Esophagus mucosa (tissue), 1 donor: ENCODE results near the gene KRT86. TPM values are rescaled to one million over a fixed set of nuclear protein-coding genes. Genes with fewer than 3 reads are reported as not detected.
"Not testable (repeated sequence)": the region's sequence is repeated elsewhere in the genome, so short reads cannot be mapped to it uniquely, and the experiment has no call there.

Experiments used
- ATAC-seq: fragments of 200-7000 bp; cut with Tn5 transposase; one replicate; pipeline ENCODE4 v1.9.1; 2020
- total RNA-seq: library from RNA; stranded (reverse); gene quantifications from one replicate; pipeline ENCODE4 v1.2.4, GENCODE V29; 2023
- donor health status: DM: yes; HTN: yes; CAD: no.

The KRT86 gene
- total RNA-seq, 1 donor from 2014 or later: not detected

DNA sequence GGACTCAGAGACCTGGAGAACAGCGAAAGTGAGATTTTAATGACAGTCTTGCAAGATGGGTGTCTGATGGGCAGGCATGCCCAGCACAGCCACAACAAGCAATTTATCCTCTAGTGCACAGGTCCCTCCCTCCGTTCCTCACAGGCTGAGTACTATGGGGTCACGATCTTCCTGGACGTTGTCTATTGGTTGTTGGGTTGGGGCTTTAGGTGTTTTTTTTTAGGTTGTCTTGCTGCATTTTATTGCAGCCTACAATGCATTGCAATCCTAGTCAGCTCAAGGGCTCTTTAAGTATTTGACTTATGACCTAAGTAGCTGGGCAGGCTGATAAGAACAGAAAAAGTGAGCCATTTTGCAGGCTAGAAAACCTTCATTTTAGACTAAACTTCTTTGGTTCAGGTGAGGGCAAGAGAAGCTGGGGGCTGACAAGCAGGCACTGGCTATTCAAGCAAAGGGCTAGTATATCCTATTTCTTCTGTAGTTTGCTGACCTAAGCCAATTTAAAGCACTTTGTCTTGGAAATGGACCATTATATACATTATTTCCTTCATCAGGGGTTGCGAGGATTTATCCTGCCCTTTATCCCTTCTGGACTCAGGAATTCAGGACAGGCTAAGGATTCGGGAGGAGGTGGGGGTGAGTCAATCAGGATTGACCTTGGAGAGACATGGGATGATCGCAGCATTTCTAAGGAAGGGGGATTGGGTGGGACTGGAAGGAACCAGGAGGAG, 35.4 kb upstream of the KRT86 start:
- no peak for ATAC-seq

DNA sequence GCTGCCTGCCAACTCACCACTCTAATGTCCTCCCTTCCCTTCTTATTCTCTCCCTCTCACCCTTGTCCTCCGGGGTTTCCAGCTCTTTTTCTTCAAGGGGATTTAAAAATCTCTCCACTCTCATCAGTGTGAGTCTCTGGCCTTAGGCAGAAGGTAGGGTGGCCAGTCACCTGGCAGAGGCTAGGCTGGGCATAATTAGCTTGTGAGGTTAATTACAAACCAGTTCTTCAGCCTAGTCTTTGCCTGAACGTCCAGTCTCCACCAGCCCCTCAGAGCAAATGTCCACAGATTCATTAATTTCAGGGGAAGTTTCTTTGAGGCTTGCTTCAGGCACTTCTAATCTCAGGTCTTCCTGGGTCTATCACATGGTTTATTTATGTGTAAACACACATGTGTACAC, 34.7 kb upstream of the KRT86 start:
- no peak for ATAC-seq

DNA sequence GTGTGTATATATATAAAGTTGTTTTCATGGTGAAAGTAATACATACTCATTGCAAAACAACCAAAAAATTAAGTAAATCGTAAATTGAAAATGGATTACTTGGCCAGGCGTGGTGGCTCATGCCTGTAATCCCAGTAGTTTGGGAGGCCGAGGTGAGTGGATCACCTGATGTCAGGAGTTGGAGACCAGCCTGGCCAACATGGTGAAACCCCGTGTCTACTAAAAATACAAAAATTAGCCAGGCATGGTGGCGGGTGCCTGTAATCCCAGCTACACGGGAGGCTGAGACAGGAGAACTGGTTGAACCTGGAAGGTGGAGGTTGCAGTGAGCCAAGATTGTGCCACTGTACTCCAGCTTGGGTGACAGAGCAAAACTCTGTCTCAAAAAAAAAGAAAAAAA, 34.2 kb upstream of the KRT86 start:
- not testable (repeated sequence) for ATAC-seq

DNA sequence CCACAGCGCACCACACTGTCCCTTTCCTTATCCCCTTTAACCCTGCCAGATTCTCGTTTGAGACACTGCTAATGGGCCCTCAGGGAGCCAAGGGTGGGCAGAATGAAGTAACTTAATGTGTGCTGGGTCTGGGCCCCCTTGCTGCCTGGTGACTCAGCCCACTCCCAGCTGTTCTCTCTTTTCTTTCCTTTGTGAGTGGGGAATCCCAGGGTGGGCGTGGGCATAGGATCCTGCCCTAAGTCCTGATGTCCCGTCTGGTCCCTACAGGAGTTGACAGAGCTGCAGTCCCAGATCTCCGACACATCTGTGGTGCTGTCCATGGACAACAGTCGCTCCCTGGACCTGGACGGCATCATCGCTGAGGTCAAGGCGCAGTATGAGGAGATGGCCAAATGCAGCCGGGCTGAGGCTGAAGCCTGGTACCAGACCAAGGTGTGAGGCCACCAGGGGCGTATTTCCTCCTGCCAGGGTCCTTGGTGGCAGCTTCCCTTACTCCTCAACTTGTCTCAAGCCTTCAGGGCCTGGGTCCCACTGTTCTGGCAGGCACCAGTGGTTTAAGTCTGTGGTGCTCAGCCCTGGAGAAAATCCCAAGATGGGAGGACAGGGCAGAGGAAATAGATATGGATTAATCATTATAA, 33.1 kb upstream of the KRT86 start:
- no peak for ATAC-seq

DNA sequence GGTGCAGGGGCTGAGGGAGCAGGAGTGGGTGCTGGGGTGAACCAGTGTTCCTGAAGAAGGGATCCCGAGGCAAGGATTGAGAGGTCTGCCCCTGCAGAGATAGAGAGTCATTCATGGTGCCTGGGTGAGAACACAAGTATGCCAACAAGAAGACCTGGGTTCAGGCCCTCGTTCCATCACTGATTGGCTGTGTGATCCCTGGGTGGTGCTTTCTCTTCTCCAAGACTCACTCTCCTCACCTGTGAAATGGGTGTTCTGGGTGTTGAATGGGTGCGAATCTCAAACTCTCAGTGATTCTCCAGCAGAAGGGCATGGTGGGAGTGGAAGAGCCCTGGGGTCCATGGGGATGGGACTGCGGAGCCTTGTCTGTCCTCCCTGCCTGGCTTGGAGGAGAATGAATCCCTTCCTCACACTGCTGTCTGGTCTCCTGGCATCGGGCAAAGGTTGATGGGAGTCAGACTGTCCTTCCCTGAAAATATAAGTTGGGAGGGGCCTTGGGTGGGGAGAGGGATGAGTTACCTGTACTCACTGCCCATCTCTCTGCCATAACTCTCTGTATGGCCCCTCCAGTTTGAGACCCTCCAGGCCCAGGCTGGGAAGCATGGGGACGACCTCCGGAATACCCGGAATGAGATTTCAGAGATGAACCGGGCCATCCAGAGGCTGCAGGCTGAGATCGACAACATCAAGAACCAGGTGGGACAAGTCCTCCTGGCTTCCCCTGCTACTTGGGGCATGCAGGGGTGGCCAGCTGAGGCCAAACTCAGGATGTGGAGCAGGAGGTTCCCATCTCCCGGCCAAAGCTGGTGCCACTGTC, 31.8 kb upstream of the KRT86 start:
- no peak for ATAC-seq

DNA sequence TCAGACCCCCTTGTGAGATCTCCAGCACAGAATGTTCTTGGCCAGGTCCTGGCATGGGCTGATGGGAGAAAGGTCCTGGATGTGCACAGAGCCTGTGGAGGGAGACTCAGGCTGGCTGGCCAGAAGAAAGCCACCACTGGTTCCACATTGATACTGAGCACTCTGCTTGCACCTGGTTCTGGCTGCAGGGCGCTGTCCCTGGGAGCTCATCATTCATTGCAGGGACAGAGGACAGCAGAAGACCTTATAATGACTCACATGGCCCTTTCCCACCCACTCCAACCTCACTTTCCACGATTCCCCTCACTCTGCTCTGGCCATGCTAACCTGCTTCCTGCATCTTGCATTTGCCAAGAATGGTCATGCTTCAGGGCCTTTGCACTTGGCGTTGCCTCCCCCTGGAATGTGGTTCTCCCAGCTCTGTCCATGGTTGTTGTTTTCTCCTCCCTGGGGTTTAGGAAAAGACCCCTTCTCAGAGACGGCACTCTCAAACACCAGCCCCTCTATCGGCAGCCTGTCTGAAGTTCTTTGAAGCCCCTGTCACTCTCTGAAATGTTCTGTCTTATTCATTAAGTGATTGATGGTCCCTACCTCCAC, 31.1 kb upstream of the KRT86 start:
- ATAC-seq: peak; percentile 70

DNA sequence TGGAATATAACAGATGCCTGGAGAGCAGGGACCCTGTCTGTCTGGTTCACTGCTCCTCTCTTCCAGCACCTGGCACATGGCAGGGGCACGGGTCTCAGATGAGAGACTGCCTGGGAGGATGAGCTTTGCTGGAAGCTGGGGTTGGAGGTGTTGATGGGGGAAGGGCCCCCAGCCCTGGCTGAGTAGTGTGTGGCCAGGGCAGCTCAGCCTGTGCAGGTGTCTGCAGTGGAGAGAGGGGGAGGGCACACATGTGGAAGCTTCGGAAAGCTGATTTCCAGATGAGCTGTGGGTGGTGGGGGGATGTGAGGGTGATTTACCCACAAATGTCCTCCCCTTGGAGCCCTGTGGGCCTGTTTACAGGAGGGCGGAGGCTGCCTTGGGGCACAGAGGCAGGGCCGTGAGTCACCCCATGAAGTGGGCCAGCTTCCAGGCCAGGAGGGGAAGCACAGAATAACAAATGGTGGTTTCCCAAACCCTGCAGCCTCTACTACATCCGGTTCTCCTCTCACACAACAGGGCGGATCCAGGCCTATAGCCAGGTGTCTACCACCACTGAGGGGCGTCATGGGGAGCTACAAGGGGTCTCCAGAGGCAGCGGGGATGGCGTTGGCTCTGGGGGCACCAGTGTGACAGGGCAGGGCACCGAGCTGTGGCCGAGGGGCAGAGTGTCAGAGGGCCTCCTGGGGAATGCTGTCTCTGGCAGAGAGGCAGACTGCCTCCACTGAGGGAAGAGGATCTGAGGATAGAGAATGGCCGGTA, 30.4 kb upstream of the KRT86 start:
- ATAC-seq: peak; percentile 89

DNA sequence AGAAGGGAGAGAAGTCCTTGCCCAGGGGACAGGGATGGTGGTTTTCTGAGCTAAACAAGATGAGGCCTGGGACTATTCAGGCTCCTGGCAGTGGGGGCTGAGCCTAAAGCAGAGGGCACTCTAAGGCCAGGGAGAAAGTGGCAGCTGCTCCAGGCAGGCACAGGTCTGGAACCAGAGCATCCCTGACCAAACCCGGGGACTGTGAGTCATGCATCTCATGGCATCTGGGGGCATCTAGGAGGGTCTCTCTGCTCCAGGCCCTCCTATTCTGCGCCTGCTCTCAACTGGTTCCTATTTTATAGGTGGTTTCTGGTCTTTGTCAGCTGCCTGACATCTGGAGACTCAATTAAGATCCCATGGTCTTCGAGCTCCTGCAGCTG, 29.8 kb upstream of the KRT86 start:
- peak; percentile 2 for ATAC-seq

DNA sequence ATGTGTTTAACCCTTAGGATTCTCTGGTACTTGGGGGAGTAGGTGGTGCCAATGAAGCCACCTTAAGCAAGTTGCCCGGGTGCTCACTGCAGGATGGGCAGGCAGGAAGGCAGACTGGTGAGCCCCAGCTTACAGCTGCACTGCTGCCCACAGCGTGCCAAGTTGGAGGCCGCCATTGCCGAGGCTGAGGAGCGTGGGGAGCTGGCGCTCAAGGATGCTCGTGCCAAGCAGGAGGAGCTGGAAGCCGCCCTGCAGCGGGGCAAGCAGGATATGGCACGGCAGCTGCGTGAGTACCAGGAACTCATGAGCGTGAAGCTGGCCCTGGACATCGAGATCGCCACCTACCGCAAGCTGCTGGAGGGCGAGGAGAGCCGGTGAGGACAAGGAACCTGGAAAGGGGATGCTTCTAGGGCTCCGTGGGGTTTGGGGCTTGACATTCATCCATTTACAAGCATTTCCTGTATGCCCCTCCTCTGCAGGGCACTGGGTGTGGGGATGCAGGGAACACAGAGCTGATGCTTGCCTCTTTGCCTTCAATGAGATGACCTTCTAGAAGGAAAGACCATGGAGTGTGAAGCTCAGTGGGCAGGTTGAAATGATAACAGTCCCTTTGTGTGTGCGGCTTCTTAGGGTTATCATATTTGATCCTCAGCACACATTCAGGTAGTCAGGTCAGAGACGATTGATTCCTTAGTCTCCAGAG, 29.0 kb upstream of the KRT86 start:
- ATAC-seq: no peak

DNA sequence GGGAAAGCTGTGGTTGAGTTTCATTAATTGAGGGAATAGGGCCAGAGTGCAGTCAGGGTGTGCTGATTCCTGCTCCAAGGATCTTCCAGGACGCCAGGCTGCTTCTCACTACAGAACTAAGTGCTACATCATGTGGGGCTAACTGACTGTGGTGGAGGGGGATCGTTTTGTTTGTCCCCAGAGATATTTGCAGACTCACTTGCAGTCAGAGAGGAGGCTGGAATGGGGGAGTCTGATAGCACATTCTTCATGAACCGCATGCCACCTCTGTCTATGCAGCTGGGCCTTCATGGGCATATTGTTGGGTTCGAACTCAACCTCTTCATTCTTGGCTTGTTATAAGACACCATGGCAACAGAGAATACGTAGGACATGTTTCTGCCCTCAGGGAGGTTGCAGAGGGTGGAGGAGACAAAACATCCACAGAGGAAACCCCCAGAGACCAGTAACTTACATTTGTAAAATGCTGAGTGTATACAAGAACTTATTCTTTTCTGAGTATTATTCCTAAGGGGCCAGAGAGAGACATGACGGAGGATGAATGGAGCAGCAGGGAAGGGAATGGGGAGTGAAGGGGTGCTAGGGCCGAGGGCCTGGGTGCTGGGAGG, 28.4 kb upstream of the KRT86 start:
- ATAC-seq: no peak

DNA sequence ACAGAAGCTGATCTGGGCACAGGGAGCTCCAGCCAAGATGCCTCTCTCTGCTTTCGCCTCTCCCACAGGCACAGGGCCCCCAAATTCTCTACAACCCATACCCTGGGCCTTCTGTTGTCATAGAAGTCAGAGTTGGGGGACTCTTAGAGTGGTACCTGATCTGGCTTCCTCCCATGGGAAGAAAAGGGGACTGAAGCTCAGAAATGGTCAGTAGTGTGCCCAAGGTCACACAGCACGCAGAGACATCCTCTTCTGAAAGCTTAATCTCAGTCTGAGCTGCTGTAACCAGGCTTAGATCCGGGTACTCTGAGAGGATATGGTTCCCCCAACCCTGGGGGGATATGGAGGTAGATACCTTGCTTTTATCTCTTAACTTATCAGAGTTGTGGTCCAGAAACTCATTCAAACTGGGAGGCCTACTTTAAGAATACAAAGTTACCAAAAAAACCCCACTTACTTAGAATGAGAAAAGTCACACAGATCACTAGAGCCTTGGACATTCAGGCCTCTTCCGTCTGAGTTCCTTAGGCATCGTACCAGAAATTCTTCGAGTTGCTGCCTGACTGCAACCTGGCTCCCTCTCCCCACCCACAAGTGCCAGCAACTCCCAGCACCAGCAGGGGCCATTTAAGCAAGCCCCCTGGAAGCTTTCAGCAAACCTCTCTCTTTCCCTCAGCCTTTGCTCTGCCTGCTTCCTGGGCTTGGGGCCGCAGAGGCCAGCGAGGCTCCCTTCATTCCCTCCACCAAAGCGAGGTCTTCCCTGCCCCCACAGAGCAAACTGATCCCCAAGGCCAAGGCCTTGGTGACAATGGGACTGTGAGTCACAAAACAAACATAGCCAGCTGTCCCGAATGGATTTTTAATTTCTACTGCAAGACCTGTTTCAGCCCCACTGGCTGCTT, 27.5 kb upstream of the KRT86 start:
- no peak for ATAC-seq

DNA sequence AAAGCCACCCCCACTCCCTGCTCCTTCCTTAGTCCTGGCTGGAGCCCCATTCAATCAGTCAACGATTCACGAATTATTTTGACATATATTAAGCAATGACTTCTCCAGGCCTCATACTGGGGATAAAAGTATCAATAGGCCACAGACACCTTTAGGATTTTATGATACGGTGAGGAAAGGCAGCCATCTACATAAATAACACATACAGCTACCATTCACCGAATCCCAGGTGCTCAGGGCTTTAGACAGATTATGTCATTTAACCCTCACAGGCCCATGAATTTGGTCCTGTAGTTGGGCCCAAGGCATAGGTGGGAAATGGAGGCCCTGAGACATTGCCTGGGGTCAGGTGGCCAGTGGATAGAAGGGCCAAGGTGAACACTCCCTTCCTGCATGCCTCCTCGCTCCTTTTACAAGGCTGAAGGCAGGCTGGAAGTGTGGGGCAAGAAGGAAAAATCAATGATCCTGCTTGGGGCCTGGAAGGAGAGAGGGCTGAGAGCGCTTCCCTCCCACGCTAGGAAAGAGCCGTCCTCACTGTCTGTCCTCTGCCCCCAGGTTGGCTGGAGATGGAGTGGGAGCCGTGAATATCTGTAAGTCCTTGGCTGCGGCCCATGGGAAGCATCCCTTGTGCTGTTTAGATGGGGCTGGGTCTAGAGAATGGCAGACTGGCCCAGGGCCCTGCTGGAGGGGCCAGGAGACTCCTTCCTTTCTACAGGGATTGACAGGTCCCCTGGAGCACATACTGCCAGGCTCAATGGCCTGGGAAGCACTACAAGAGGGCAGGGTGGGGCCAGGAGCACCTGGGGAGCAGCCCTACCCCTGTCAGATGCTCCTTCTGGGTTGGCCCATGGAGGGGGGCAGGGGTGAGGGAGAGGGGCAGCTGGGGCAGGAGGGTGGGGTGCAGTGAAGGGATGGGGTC, 26.6 kb upstream of the KRT86 start:
- ATAC-seq: no peak

DNA sequence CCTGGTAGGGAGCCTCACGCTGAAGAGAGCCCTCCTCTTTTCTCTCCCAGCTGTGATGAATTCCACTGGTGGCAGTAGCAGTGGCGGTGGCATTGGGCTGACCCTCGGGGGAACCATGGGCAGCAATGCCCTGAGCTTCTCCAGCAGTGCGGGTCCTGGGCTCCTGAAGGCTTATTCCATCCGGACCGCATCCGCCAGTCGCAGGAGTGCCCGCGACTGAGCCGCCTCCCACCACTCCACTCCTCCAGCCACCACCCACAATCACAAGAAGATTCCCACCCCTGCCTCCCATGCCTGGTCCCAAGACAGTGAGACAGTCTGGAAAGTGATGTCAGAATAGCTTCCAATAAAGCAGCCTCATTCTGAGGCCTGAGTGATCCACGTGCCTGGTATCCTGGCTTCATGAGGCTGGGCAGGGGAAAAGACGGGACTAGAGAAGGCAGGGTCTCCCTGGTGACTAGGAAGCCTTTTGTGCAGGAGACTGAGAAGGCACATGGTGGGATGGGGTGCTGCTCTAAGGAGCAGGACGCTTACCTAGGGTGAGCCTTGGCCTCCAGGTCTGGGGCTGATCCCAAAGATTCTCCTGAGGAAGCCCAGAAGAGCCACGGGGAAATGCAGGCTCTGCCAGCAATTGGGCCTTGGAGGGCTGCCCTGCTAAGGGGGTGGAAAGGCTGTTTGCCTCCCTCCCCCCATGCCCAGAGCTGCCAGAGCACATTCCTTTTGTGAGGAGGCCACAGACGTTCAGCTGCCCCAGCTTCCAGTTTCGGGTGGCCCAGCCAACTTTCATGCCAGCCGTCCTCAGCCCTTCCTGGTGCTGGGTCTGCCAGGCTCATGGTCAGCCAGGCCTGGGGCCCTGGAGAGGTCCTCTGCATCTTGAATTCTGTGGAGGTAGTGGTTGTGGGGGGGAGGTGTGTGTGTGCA, 25.6 kb upstream of the KRT86 start:
- no peak for ATAC-seq

DNA sequence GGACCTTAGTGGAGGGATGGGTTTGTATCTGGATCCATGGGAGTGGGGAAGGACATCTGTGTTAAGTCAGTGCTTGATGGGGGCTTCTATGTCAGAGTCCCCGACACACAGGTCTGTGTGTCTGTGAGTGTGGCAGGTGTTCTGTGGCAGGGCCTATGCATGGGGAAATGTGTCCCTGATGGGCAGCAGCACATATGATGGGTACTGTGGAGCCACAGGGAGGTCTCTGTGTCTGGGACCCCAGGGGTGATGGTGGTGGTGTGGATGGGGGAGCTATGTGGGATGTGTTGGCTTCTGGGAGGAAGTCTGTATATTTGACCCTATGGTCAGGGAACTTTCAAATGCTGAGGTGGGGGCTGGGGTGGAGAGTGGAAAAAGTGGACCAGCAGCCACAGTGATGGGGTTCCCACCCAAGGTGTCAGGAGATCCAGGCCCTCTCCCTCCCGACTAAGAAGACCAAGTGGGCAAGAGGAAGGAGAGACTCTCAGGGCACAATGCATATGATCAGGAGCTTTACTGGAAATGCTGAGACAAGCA, 24.9 kb upstream of the KRT86 start:
- no peak for ATAC-seq

DNA sequence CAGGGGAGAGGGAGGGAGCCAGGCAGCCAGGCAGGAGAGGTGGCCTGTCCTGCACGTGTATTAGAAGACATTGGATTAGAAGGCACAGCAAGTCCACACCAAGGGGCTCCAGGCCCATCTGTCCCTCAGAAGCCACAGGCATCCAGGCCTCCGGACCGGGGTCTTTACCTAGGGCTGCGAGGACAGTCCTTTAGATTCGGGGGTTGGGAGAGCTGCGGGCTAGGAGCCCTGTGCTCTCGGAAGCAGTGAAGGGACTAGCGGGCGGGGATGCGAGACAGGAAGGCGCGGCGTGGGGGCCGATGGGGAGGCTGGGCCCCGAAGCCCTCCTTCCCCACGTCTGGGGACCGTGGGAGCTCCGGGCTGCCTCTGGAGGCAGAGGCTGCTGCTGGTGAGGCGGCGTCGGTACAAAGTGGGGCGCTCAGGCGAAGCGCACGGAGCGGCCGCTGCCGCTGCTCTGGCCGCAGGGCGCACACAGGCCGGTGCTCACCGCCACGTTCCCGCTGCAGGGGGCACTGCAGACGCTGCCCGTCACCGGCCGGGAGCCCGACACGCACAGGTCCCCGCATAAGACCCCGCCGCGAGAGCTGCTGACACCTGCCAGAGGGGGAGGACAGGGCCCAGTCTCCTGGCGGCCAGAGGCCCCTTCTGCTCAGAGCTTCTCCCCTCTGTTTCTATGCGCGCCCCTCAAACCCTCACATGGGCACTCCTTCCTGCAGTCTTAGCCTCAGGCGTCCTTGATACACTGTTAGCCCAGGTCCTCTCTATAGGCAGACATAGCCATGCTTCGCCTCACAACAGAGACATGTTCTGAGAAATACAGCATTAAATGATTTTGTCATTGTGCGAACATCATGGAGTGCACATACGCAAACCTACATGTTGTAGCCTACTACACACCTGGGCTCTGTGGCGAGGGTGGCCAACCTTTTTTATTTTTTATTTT, 24.1 kb upstream of the KRT86 start:
- peak; percentile 5 for ATAC-seq

DNA sequence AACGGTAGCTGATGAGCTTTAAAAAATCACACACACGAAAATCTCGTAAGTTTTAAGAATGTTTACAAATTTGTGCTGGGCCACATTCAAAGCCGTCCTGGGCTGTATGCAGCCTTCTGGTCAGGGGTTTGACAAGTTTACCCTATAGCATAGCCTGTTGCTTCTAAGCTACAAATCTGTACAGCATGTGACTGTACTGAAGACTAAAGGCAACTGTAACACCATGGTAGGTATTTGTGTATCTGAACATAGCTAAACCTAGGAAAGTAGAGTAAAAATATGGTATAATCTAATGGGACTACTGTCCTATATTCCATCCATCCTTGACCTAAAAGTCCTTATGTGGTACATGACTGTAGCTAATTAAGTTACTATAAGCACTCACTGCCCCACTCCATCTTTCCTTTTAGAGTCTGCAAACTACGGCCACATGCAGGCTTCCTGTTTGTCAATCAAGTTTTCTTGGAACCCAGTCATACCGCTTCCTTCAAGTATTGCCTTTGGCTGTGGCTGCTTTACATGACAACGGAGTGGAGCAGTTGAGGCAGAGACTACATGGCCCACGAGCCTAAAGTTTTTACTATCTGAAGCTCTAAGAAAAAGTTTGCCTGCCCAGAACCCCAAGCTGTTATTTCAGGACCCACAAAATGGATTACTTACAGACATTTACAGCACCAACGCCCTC, 22.9 kb upstream of the KRT86 start:
- ATAC-seq: no peak
